SK-N-MC (cell line): ENCODE results near the gene PFKP.

ENCODE experiments used
- EZH2 ChIP-seq: fragments of 200-600 bp; sonication (generic); IDR thresholded peaks from one replicate; pipeline ENCODE4 v1.6.1; 2017; ENCODE audit warnings: antibody characterized with exemption
- POLR2AphosphoS5 ChIP-seq: IDR thresholded peaks from 2 replicates; pipeline ENCODE4 v1.6.1; 2012; ENCODE audit warnings: mild to moderate bottlenecking, low read depth, low read length, borderline replicate concordance

DNA sequence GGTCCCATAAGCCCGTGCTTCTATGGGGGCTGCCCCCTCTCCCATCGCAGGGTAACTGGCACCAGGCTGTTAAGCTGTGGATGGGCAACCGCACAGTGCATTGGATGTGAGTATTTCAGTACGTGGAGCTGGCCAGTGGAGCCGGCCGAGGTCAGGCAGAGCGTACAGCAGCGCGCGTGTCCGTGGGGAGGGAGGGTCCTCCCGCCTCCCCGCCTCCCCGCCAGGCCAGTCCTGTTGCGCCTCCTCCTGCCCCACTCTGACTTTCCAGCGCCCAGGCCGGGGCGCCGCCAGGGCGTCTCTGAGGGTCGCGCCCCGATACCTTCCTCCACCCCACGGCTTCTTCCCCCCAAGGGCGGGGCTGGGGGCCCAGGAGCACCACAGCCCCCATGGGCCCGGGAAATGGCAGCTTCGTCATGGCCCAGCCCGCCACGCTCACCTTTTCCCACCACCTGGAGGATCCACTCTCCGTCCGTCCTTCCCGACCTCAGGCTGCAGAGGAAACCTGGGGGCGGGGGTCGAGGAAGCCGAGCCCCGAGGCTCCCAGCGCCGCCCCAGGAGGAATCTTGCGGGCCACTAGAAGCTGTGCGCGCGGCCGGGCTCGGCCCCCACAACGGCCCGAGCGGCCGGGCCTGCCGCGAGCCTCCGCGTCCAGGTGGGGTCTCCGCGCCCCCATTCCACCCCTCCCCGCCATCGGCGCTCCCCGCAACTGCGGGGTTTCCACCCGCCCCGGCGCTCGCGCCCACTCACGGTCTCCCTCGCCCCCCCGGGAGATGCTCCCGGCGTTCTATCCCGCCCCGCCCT is 831 bp upstream of the PFKP start:
- TF ChIP-seq EZH2 (no peak), POLR2AphosphoS5 (no peak)
